Transverse colon (tissue), 4 donors: ENCODE data around the gene PSMD11.

ENCODE experiments used
- CTCF ChIP-seq, 5 experiments: fragments of 200-600 bp in 3 of 5; fragments of 450-650 bp in 2 of 5; sonication (generic) in 3 of 5; IDR thresholded peaks; 1 replicate in 2 of 5; 2 replicates in 3 of 5; pipeline ENCODE4 v1.5.1; 2016 to 2017; ENCODE audit warnings: antibody characterized with exemption in 5 of 5, inconsistent platforms in 3 of 5, mild to moderate bottlenecking in 2 of 5, moderate library complexity in 1 of 5
- EP300 ChIP-seq: sonication (generic); formaldehyde crosslinking; IDR thresholded peaks from one replicate; pipeline ENCODE4 v1.6.1; 2017; ENCODE audit warnings: antibody characterized with exemption, low read depth
- POLR2A ChIP-seq: fragments of 450-650 bp; IDR thresholded peaks from one replicate; pipeline ENCODE4 v1.6.1; 2016; ENCODE audit warnings: antibody characterized with exemption, mild to moderate bottlenecking, moderate library complexity
- POLR2AphosphoS5 ChIP-seq, 3 donors: sonication (generic); formaldehyde crosslinking; IDR thresholded peaks; one replicate each; pipeline ENCODE4 v1.6.1; 2016; ENCODE audit warnings: antibody characterized with exemption in 3 of 3

DNA sequence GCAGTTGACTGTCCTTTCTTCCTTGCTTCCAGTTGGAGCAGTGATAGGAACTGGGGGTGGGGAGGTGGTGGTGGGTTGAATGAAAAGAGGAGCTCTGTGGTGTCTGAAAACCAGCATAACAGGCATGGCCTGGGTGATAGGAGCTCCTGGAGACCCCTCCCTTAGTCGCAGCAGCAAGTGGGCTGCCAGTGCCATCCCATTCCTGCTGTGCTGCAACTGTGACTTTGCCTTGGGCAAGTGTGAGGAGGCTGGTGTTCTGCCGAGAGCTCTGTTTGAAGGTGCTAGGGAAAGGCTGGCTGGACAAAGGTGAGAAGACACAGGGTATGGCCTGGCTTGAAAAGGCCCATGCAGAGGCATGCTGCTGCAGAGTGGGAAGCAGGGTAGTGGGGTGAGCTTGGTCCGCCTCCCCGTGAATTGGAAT is 39.7 kb downstream of the PSMD11 start:
- no peak for TF ChIP-seq CTCF (IDR thresholded peaks at IDR 0.05)
- no peak for TF ChIP-seq POLR2A
- no peak for TF ChIP-seq POLR2AphosphoS5 (IDR thresholded peaks at IDR 0.05)
- TF ChIP-seq EP300 = no peak
